Measurements from ENCODE around the gene ASB5. TPM values are rescaled to one million over a fixed set of nuclear protein-coding genes. Genes with fewer than 3 reads are reported as not detected.

Gene ASB5
- total RNA-seq, 2 donors from 2014 or later: not detected

GRCh38 chr4:176193126-176193525, 75.9 kb downstream of the ASB5 start:
- no peak for ATAC-seq
- Mint-ChIP-seq H3K4me1 (ENCODE audit: low read depth in 2 of 2) (peaks cover 9 to 14% of the 10 kb centered on the region in 2 donors), H3K27ac (no peak overlapping the region), H3K36me3 (no peaks in the 10 kb centered on the region), H3K27me3 (peaks cover 20 to 36% of the 10 kb centered on the region in 2 donors), H3K9me3 (no peaks in the 10 kb centered on the region), H3K4me3 (no peak overlapping the region)
- no peak for DNase-seq (ENCODE audit: low spot score)

GRCh38 chr4:176191974-176192373, 77.0 kb downstream of the ASB5 start:
- peaks cover 9 to 14% of the 10 kb centered on the region in 2 donors for H3K4me1 Mint-ChIP-seq (ENCODE audit: low read depth in 2 of 2)
- DNase-seq (ENCODE audit: low spot score): no peak
- no peak overlapping the region for H3K27ac Mint-ChIP-seq
- no peak overlapping the region for H3K4me3 Mint-ChIP-seq
- ATAC-seq: no peak
- no peaks in the 10 kb centered on the region for H3K9me3 Mint-ChIP-seq
- no peaks in the 10 kb centered on the region for H3K36me3 Mint-ChIP-seq
- peaks cover 20 to 36% of the 10 kb centered on the region in 2 donors for H3K27me3 Mint-ChIP-seq

GRCh38 chr4:176189891-176190795, 78.9 kb downstream of the ASB5 start:
- ATAC-seq (no peak), DNase-seq (ENCODE audit: low spot score) (no peak)
- Mint-ChIP-seq H3K4me3 (no peak overlapping the region), H3K27ac (no peak overlapping the region), H3K4me1 (ENCODE audit: low read depth in 2 of 2) (peaks cover 2 to 7% of the 10 kb centered on the region in 2 donors), H3K36me3 (no peaks in the 10 kb centered on the region), H3K9me3 (no peaks in the 10 kb centered on the region), H3K27me3 (peaks cover 22 to 47% of the 10 kb centered on the region in 2 donors)

GRCh38 chr4:176188654-176189053, 80.4 kb downstream of the ASB5 start:
- no peaks in the 10 kb centered on the region for H3K36me3 Mint-ChIP-seq
- ATAC-seq (no peak), DNase-seq (ENCODE audit: low spot score) (no peak)
- H3K4me1 Mint-ChIP-seq (ENCODE audit: low read depth in 2 of 2): peaks cover 0 to under 1% of the 10 kb centered on the region in 2 donors
- H3K4me3 Mint-ChIP-seq: no peak overlapping the region
- peaks cover 22 to 41% of the 10 kb centered on the region in 2 donors for H3K27me3 Mint-ChIP-seq
- no peaks in the 10 kb centered on the region for H3K9me3 Mint-ChIP-seq
- H3K27ac Mint-ChIP-seq: no peak overlapping the region

GRCh38 chr4:176187624-176188023, 81.4 kb downstream of the ASB5 start:
- peaks cover 22 to 40% of the 10 kb centered on the region in 2 donors for H3K27me3 Mint-ChIP-seq
- H3K36me3 Mint-ChIP-seq: no peaks in the 10 kb centered on the region
- DNase-seq (ENCODE audit: low spot score) (no peak), ATAC-seq (no peak)
- no peak overlapping the region for H3K27ac Mint-ChIP-seq
- no peaks in the 10 kb centered on the region for H3K9me3 Mint-ChIP-seq
- H3K4me3 Mint-ChIP-seq: no peak overlapping the region
- no peaks in the 10 kb centered on the region for H3K4me1 Mint-ChIP-seq (ENCODE audit: low read depth in 2 of 2)

GRCh38 chr4:176186671-176187395, 82.2 kb downstream of the ASB5 start:
- Mint-ChIP-seq H3K27me3 (peaks cover 19 to 34% of the 10 kb centered on the region in 2 donors), H3K36me3 (no peaks in the 10 kb centered on the region), H3K4me3 (no peak overlapping the region), H3K27ac (no peak overlapping the region), H3K9me3 (no peaks in the 10 kb centered on the region), H3K4me1 (ENCODE audit: low read depth in 2 of 2) (no peaks in the 10 kb centered on the region)
- no peak for DNase-seq (ENCODE audit: low spot score)
- ATAC-seq: no peak

- ATAC-seq (no peak), DNase-seq (ENCODE audit: low spot score) (no peak)
- Mint-ChIP-seq H3K4me3 (no peak overlapping the region), H3K27me3 (peaks cover 16 to 27% of the 10 kb centered on the region in 2 donors), H3K36me3 (no peaks in the 10 kb centered on the region), H3K4me1 (ENCODE audit: low read depth in 2 of 2) (no peaks in the 10 kb centered on the region), H3K9me3 (no peaks in the 10 kb centered on the region), H3K27ac (no peak overlapping the region)
Measured at GRCh38 chr4:176186067-176186466, 83.0 kb downstream of the ASB5 start.

GRCh38 chr4:176185051-176185450, 84.0 kb downstream of the ASB5 start:
- Mint-ChIP-seq H3K9me3 (no peaks in the 10 kb centered on the region), H3K4me3 (no peak overlapping the region), H3K36me3 (no peaks in the 10 kb centered on the region), H3K27me3 (peaks cover 14 to 27% of the 10 kb centered on the region in 2 donors), H3K27ac (no peak overlapping the region), H3K4me1 (ENCODE audit: low read depth in 2 of 2) (no peaks in the 10 kb centered on the region)
- ATAC-seq: no peak
- DNase-seq (ENCODE audit: low spot score): no peak

Other genes with a start within 250 kb of the ASB5 start
- gene WDR17, start 203.4 kb downstream of the ASB5 start, total RNA-seq: under 1 TPM in 1 of 2 donors, not detected in 1; 0.39 TPM
- gene SPATA4, start 73.6 kb downstream of the ASB5 start, total RNA-seq: not detected
- 100 to 1,000 TPM; 218 to 239 TPM for gene SPCS3, start 50.7 kb upstream of the ASB5 start, total RNA-seq

Data from natural killer cell treated with Interleukin-12 subunit alpha and Interleukin-12 subunit beta and Interleukin-15 and Interleukin-18, amount 100 ng/mL, for 72 hours (primary cell).